HG03520 (cell line): ENCODE data around the gene VPS33A.
"Not testable (repeated sequence)": the region's sequence is repeated elsewhere in the genome, so short reads cannot be mapped to it uniquely, and the experiment has no call there.

Source experiments
- ATAC-seq: cut with Tn5 transposase; IDR thresholded peaks from one replicate; pipeline ENCODE4 v1.9.1; 2021; ENCODE audit warnings: mild to moderate bottlenecking, moderate library complexity; ENCODE audit not compliant: unreplicated experiment

VPS33A gene

DNA sequence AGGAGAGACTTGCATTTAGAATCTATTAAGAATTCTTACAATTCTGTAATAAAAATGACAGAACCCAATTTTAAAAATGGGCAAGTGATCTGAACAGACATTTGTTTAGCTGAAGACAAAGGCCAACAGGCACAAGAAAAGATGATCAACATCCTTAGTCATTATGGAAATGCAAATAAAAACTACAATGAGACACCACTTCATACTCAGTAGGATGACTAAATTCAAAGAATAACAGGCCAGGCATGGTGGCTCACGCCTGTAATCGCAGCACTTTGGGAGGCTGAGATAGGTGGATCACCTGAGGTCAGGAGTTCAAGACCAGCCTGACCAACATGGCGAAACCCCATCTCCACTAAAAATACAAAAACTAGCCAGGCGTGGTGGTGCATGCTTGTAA lies 7.8 kb downstream of the VPS33A start:
- ATAC-seq = not testable (repeated sequence)

- ATAC-seq = no peak
These were observed 15.8 kb downstream of the VPS33A start for GRCh38 chr12:122250536-122250935.

DNA sequence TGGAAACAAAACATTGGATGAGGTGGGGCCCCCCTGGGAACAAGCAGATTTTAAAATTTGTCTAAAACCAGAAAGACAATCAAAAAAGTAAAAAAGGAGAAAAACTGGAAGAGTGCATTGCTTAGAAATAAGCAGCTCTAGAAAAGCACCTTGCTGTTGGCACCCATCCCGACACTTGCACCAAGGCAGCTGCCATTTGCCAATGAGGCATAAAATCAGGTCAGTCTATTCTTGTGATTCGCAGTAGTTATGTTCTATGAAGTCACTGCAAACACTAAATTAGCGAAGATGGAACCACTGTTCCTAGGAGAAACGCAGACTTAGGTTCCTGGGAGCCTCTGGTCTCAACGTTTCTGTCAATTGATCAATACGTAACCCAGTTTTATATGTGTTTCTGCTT lies 16.2 kb downstream of the VPS33A start:
- ATAC-seq = no peak

GRCh38 chr12:122245553-122245952 lies 20.7 kb downstream of the VPS33A start:
- ATAC-seq = no peak

DNA sequence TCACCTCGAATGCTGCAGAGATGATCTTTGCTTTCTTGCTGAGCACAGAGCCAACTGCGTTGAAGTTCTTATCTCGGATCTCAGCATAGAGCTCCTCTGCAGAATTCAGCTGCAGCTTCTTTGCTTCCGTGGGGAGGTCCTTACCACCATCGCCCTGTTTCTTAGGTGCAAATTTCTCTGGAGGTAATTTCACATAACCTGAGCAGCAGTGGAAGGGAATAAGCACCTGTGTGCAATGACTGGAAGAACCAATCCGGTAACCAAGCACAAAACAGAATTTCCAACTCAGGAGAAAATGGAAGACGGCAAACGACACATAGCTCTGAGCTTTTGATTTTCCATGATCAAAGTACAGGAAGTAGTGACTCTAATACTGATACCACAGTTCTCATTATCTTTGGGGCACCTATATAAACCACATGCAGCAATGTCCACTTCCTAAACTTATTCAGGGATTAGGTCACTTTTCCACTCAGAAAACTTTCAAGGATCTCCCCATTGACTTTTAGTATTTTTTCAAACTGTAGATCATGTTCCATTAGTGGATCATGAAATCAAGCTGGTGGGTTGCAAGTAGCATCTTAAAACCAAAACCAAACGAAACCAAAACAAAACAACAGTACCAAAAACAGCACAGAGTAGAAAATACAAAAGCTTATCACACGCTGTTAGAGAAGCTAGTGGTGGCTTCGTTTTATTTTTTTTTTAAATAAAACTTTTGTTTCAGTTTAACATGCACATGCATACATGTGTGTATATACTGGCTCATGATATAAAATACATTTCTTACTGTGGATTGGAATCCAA lies 21.5 kb downstream of the VPS33A start:
- ATAC-seq = no peak

DNA sequence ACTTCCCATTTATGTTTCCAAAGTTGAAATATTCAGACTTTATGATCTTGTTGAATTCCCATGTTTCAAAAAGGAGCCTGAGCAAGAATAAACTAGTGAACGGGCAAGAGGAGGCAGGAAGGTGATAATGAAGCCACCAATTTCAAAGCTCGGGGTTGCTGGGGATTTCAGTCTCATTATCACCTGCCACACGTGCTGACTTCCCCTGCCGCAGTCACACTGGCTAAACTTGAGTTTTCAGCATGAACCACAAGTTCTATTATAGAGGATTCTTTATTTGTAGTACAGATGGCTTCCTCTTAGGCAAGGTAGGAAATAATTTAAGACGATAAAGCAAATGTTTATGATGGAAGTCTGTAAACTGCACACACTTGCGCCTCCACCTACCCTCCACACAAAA lies 22.3 kb downstream of the VPS33A start:
- ATAC-seq = no peak

DNA sequence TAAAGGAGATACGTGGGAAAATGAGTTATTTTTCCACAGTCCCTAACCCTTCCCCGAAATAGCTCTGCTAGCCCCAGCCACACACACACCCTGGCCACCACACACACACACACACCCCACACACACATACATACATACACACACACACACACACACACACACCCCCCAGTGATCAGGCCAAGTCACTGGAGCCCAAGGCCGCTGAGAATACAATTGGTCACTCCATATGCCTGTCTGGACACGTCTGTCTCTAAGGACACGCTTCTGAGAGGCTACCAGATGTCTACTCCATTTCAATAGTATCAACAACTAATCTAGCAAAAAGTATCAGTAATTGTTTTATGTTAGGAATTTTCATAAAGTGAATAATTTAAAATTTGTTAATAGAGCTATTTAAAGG lies 27.4 kb downstream of the VPS33A start:
- ATAC-seq = no peak

DNA sequence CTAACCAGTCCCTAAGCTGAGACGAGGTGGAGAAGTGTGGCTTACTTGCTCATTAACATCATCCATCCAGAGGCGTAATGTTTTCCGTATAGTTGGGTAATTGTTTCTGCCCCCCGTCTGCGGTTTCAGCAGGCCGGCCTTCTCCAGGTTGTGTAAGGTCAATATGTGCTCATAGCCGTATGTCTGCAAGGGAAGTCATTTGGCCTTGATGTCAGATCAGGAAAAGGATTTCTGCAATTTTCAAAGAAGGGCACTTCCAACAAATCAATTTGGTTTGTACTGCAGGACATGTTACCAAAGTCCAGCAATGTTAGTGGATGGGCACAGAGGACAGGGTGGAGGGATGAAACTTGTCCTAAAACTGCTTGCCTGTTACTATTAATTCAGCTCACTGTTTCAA lies 30.6 kb downstream of the VPS33A start:
- ATAC-seq = no peak

GRCh38 chr12:122232691-122233090 lies 33.6 kb downstream of the VPS33A start:
- no peak for ATAC-seq

GRCh38 chr12:122230798-122231197 lies 35.5 kb downstream of the VPS33A start:
- ATAC-seq = no peak

DNA sequence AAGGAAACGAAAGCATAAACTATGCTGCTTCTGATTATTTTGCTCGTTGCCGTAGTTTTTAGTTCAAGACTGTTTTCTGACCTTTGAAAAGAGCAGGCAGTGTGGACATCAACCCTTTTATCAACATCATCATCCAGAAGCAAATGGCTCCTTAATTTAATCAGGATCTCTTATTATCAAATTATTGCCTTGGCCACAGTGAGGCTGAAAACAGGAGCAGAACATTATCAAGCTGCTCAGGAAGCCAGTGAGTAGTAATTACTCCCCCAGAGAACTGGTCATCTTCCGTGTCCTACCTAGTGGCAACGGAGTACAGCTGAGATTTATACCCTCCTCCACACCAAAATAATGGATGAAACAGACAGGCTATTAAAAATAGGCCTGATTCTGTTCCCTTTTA lies 38.2 kb downstream of the VPS33A start:
- ATAC-seq = no peak

DNA sequence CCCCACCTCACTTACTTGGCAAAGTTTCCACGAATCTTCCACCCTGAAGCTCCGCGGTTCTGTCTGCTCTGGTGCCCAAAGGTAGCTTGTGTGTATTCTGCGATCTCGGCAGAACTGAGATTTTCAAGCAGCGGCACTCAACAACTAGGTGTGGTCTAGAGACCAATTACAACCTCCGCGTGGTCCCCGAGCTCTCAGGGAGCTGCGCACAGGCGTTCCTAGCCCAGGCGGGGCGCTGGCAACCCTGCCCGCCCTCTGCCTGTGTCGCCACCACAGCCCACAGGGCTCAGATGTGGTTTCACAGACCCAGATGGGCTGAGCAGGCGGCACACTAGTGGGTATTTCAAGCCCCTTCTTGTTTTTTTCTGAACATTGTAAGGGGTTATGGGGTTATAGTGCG lies 39.0 kb downstream of the VPS33A start:
- no peak for ATAC-seq

- no peak for ATAC-seq
These were observed 39.7 kb downstream of the VPS33A start for GRCh38 chr12:122226366-122227125.

DNA sequence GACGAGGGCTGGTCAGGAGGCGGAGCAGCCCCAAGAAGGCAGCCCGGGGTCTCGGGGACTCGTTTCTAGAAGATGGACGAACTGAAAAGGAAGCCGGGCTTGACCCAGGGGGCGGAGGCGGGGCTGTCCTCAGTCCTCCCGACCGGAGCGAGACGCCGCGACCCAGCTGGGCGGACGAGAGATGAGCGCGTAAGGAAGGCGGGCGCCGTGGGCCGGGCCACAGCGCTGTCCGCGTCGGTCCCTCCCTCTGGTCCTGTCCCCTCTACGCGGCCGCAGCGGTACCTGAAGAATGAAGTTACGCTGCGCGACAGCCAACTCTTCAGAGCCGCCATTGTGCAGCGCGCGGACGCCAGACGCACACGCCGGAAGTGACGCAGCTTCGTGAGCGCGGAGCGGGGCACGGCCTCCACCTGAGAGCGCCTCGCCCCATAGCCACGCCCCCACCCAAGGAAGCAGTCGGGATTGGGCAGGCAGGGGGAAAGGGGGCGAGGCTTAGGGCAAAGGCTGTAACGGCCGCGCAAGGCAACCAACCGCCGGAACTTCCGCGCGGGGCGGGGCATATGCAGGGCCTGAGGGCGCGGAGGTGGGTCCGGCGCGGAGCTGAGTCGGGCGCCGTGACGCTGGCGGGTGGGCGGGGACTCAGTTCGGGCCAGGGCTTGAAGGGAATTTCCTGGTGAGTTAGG lies 40.5 kb downstream of the VPS33A start, which contains the start of gene DIABLO:
Gene DIABLO (minus strand): TSS at position 370 of the 683 bp plus-strand sequence. CDS start 38 bp downstream, at position 332.
- ATAC-seq = peak; percentile 85

DNA sequence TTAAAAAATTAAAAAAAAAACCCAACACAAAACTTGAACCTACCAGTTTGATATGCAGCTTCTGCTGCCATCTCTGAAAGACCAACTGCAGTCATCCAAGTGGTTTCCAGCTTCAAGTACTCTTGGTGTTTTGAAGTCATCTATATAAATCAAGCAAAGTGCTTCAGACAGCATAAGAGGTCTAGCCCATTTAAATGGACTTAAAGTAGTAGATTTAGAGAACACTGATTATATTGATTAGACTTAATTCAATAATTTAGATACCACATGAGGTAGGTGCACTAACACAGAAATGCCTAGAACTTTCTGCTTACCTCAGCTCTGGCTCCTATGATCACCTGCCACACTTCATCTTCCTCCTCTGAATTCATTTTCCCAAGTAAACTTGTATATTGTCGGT lies 49.8 kb downstream of the VPS33A start:
- ATAC-seq = no peak

- no peak for ATAC-seq
These were observed 50.5 kb downstream of the VPS33A start for GRCh38 chr12:122215771-122216170.

- ATAC-seq = no peak
These were observed 58.0 kb downstream of the VPS33A start for GRCh38 chr12:122208073-122208820.

DNA sequence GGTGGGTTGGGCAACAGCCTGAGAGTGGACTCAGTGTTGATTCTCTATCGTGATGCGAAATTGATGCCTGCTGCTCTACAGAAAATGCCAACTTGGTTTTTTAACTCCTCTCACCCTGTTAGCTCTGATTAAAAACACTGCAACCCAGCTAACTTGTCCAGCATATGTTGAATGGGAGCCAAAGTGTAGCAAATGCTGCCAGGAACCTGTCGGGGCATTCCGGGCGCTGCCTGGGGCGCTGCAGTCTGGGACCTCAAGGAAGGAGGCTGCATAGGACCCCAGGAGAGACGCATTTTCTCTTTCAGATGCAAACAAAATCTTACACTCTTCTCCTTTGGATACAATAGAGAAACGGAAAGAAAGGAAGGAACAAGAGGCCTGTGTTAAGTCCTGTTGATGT lies 58.9 kb downstream of the VPS33A start:
- no peak for ATAC-seq

- no peak for ATAC-seq
These were observed 59.3 kb downstream of the VPS33A start for GRCh38 chr12:122206976-122207375.

DNA sequence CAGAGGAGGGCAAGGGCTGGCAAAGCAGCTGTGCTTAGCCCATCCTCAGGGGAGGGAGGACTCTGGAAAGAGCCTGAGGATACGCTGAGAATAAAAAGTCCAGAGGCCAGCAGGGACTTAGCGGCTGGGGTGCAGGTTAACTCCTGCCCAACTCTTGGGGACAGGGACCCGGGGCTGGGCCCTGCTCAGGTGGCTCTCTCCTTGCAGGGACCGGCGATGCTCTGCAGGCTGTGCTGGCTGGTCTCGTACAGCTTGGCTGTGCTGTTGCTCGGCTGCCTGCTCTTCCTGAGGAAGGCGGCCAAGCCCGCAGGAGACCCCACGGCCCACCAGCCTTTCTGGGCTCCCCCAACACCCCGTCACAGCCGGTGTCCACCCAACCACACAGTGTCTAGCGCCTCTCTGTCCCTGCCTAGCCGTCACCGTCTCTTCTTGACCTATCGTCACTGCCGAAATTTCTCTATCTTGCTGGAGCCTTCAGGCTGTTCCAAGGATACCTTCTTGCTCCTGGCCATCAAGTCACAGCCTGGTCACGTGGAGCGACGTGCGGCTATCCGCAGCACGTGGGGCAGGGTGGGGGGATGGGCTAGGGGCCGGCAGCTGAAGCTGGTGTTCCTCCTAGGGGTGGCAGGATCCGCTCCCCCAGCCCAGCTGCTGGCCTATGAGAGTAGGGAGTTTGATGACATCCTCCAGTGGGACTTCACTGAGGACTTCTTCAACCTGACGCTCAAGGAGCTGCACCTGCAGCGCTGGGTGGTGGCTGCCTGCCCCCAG lies 60.0 kb downstream of the VPS33A start:
- ATAC-seq = no peak
